Testis (tissue), 3 donors: Measurements from ENCODE around the gene PDHX. TPM values are rescaled to one million over a fixed set of nuclear protein-coding genes. Genes with fewer than 3 reads are reported as not detected.

Source experiments
- DNase-seq: peaks from one replicate; pipeline ENCODE4 v3.0.0-alpha.2; 2019
- H3K27ac ChIP-seq, 2 donors: fragments of 200-600 bp; sonication (generic); one replicate each; pipeline ENCODE4 v1.5.1; 2019
- H3K27me3 ChIP-seq: fragments of 200-600 bp; sonication (generic); one replicate; pipeline ENCODE4 v1.5.1; 2019
- H3K36me3 ChIP-seq: fragments of 200-600 bp; sonication (generic); one replicate; pipeline ENCODE4 v1.5.1; 2017; ENCODE audit warnings: low read depth; ENCODE audit errors: missing control alignments
- H3K4me1 ChIP-seq: fragments of 200-600 bp; sonication (generic); one replicate; pipeline ENCODE4 v1.5.1; 2019
- H3K4me3 ChIP-seq, 2 donors: fragments of 200-600 bp; sonication (generic); one replicate each; pipeline ENCODE4 v1.5.1; 2017 to 2019
- H3K9me3 ChIP-seq: fragments of 200-600 bp; sonication (generic); one replicate; pipeline ENCODE4 v1.5.1; 2017
- CTCF ChIP-seq, 3 experiments: fragments of 450-650 bp in 2 of 3; fragments of 200-600 bp in 1 of 3; sonication (generic) in 1 of 3; IDR thresholded peaks; one replicate each; pipeline ENCODE4 v1.5.1; 2016 to 2019; ENCODE audit warnings: antibody characterized with exemption in 3 of 3, mild to moderate bottlenecking in 2 of 3, moderate library complexity in 1 of 3
- POLR2A ChIP-seq: fragments of 450-650 bp; IDR thresholded peaks from one replicate; pipeline ENCODE4 v1.6.1; 2017; ENCODE audit warnings: antibody characterized with exemption, mild to moderate bottlenecking, moderate library complexity
- WGBS, 2 donors: methylation state at CpG; one replicate each; pipeline ENCODE4 v1.1.5; 2018; 5-methylcytosine and 5-hydroxymethylcytosine counted together
- intact Hi-C: fragments of 100-400 bp; cut with DNase I; formaldehyde crosslinking; loops from one replicate; pipeline ENCODE4 v1.15.1; 2023; ENCODE audit warnings: low total_unique reads
- polyA plus RNA-seq: library from polyadenylated mRNA; stranded (reverse); fragments of 350-450 nt; fragmentation: Illumina TruSeq; extraction: RNeasy Lipid Tissue Mini Kit (QIAGEN cat#74804); gene quantifications from one replicate; pipeline ENCODE4 v1.2.3, GENCODE V29; 2014; ENCODE audit warnings: low read depth, low replicate concordance; ENCODE audit not compliant: insufficient read depth
- total RNA-seq, 2 donors: library from RNA; depleted of rRNA; stranded (reverse); fragments of >200 nt; gene quantifications; one replicate each; pipeline ENCODE4 v1.2.3, GENCODE V29; 2016

The PDHX gene
- total and polyA plus RNA-seq, 3 donors from 2014 or later = 47.9 to 54.2 (median 53.5) TPM

- no peak for DNase-seq
- Histone ChIP-seq H3K4me3 (no peak overlapping the region), H3K36me3 (no peaks in the 10 kb centered on the region), H3K27me3 (no peaks in the 10 kb centered on the region), H3K27ac (no peak overlapping the region), H3K4me1 (no peaks in the 10 kb centered on the region), H3K9me3 (no peaks in the 10 kb centered on the region)
- intact Hi-C loops = no loop called here
- 95 to 96% methylated on average over 13 of the region's 13 CpGs for WGBS, 2 donors
- TF ChIP-seq POLR2A (no peak), CTCF (IDR thresholded peaks at IDR 0.05) (no peak)
Measured at GRCh38 chr11:34941688-34942087, 25.3 kb downstream of the PDHX start.

- intact Hi-C loops = no loop called here
- Histone ChIP-seq H3K36me3 (no peaks in the 10 kb centered on the region), H3K27ac (no peak overlapping the region), H3K4me1 (peaks cover 9% of the 10 kb centered on the region), H3K27me3 (no peaks in the 10 kb centered on the region), H3K9me3 (no peaks in the 10 kb centered on the region), H3K4me3 (no peak overlapping the region)
- TF ChIP-seq POLR2A = no peak
- TF ChIP-seq CTCF (IDR thresholded peaks at IDR 0.05) = no peak
- no peak for DNase-seq
- 97 to 100% methylated on average over 1 of the region's 1 CpG for WGBS, 2 donors
Measured at GRCh38 chr11:34944692-34945091, 28.3 kb downstream of the PDHX start.

- Histone ChIP-seq H3K9me3 (no peaks in the 10 kb centered on the region), H3K36me3 (no peaks in the 10 kb centered on the region), H3K4me3 (no peak overlapping the region), H3K4me1 (peaks cover 9% of the 10 kb centered on the region), H3K27me3 (no peaks in the 10 kb centered on the region), H3K27ac (peak overlapping the region in 1 of 2 donors; percentile 22)
- intact Hi-C loops = no loop called here
- no peak for TF ChIP-seq POLR2A
- no peak for TF ChIP-seq CTCF (IDR thresholded peaks at IDR 0.05)
- DNase-seq = no peak
Measured at GRCh38 chr11:34948696-34949095, 32.3 kb downstream of the PDHX start.

- no peak overlapping the region for H3K27ac ChIP-seq
- no peak for TF ChIP-seq POLR2A
- TF ChIP-seq CTCF (IDR thresholded peaks at IDR 0.05) = no peak
- no peaks in the 10 kb centered on the region for H3K36me3 ChIP-seq
- no peak overlapping the region for H3K4me3 ChIP-seq
- peaks cover 2% of the 10 kb centered on the region for H3K4me1 ChIP-seq
- no peak for DNase-seq
- intact Hi-C loops = no loop called here
- 79 to 93% methylated on average over 1 of the region's 1 CpG for WGBS, 2 donors
- H3K9me3 ChIP-seq = no peaks in the 10 kb centered on the region
- no peaks in the 10 kb centered on the region for H3K27me3 ChIP-seq
Measured at GRCh38 chr11:34953955-34954354, 37.5 kb downstream of the PDHX start.

- Histone ChIP-seq H3K36me3 (no peaks in the 10 kb centered on the region), H3K4me3 (no peak overlapping the region), H3K9me3 (no peaks in the 10 kb centered on the region), H3K27ac (no peak overlapping the region), H3K4me1 (peaks cover 6% of the 10 kb centered on the region), H3K27me3 (no peaks in the 10 kb centered on the region)
- 85 to 94% methylated on average over 5 of the region's 5 CpGs for WGBS, 2 donors
- intact Hi-C loops = no loop called here
- no peak for TF ChIP-seq CTCF (IDR thresholded peaks at IDR 0.05)
- no peak for TF ChIP-seq POLR2A
- no peak for DNase-seq
Measured at GRCh38 chr11:34957206-34957605, 40.8 kb downstream of the PDHX start.
